Epithelial cell of proximal tubule (primary cell): ENCODE results near the gene CTBP1. TPM values are rescaled to one million over a fixed set of nuclear protein-coding genes. Genes with fewer than 3 reads are reported as not detected.

Experiments
- DNase-seq: peaks from one replicate; pipeline ENCODE4 v3.0.0-alpha.2; 2011; ENCODE audit warnings: low read depth
- H3K4me3 ChIP-seq: 2 replicates; pipeline ENCODE4 v1.5.1; 2011; ENCODE audit warnings: low read depth, mild to moderate bottlenecking, low read length
- CTCF ChIP-seq: conservative IDR thresholded peaks from 2 replicates; pipeline ENCODE4 v1.5.1; 2012; ENCODE audit warnings: low read depth, mild to moderate bottlenecking, low read length
- total RNA-seq: library from RNA; depleted of rRNA; stranded (reverse); fragments of >200 nt; gene quantifications from 2 replicates; pipeline ENCODE4 v1.2.3, GENCODE V29; 2015

Gene CTBP1
- total RNA-seq, 1 donor from 2014 or later: 334 TPM

GRCh38 chr4:1220566-1220965 is 28.4 kb downstream of the CTBP1 start:
- no peak for DNase-seq
- no peak for TF ChIP-seq CTCF
- no peak overlapping the region for H3K4me3 ChIP-seq

- no peak overlapping the region for H3K4me3 ChIP-seq
- no peak for DNase-seq
- no peak for TF ChIP-seq CTCF
These were observed 29.4 kb downstream of the CTBP1 start for GRCh38 chr4:1219566-1219950.

- TF ChIP-seq CTCF: no peak
- H3K4me3 ChIP-seq: no peak overlapping the region
- no peak for DNase-seq
These were observed 30.0 kb downstream of the CTBP1 start for GRCh38 chr4:1218634-1219565.

GRCh38 chr4:1217366-1217765 is 31.6 kb downstream of the CTBP1 start:
- TF ChIP-seq CTCF: no peak
- no peak for DNase-seq
- no peak overlapping the region for H3K4me3 ChIP-seq

GRCh38 chr4:1216869-1217294 is 32.0 kb downstream of the CTBP1 start:
- no peak for DNase-seq
- no peak for TF ChIP-seq CTCF
- H3K4me3 ChIP-seq: no peak overlapping the region

- no peak for DNase-seq
- TF ChIP-seq CTCF: no peak
- no peak overlapping the region for H3K4me3 ChIP-seq
These were observed 32.8 kb downstream of the CTBP1 start for GRCh38 chr4:1216076-1216614.
